ENCODE results near the gene PDE2A. TPM values are rescaled to one million over a fixed set of nuclear protein-coding genes. Genes with fewer than 3 reads are reported as not detected.

PDE2A gene
- polyA plus RNA-seq, 1 donor (not counting 4 experiments of a cell fraction or from before 2014, with no cell fraction given) = 0.38 TPM

GRCh38 chr11:72693271-72693968, 19.2 kb upstream of the PDE2A start:
- Histone ChIP-seq H3K9me1 (ENCODE audit: control insufficient read depth, extremely low read depth, insufficient read depth, low read length) (no peaks in the 10 kb centered on the region), H3K36me3 (ENCODE audit: control insufficient read depth in 2 of 2, extremely low read depth in 1 of 2, insufficient read depth in 2 of 2, low read length in 2 of 2) (peaks cover 55 to 56% of the 10 kb centered on the region in 2 experiments), H3K79me2 (ENCODE audit: control insufficient read depth, insufficient read depth, low read length) (no peaks in the 10 kb centered on the region), H3K27me3 (ENCODE audit: control insufficient read depth, extremely low read depth, insufficient read depth, low read length) (no peaks in the 10 kb centered on the region), H3K4me3 (ENCODE audit: control insufficient read depth in 2 of 3, extremely low read depth in 1 of 3, insufficient read depth in 2 of 3, low read depth in 1 of 3, low read length in 3 of 3) (no peak overlapping the region), H2AFZ (ENCODE audit: control insufficient read depth, low read length) (no peak overlapping the region), H4K20me1 (ENCODE audit: control insufficient read depth, extremely low read depth, insufficient read depth, low read length) (no peaks in the 10 kb centered on the region), H3K9me3 (ENCODE audit: control insufficient read depth, low read depth, low read length) (no peaks in the 10 kb centered on the region), H3K9ac (ENCODE audit: control insufficient read depth, extremely low read depth, insufficient read depth, low read length) (no peak overlapping the region), H3K4me1 (ENCODE audit: control insufficient read depth, extremely low read depth, insufficient read depth, low read length) (no peaks in the 10 kb centered on the region), H3K27ac (ENCODE audit: control insufficient read depth, insufficient read depth, low read length) (no peak overlapping the region), H3K4me2 (ENCODE audit: control insufficient read depth, extremely low read depth, insufficient read depth, low read depth, low read length) (no peak overlapping the region)
- FAIRE-seq (no peak), DNase-seq (ENCODE audit: low read depth, low spot score) (no peak)
- dilution Hi-C loops (cut with MboI; ENCODE audit: extremely low pct_ligation_motif_present, low sequenced_read_pairs) = no loop called here
- no peak for TF ChIP-seq EZH2 (IDR thresholded peaks at IDR 0.05; ENCODE audit: low read length)
- TF ChIP-seq CTCF (optimal IDR thresholded peaks at IDR 0.05 in 1 of 3, IDR thresholded peaks at IDR 0.05 in 1 of 3, conservative IDR thresholded peaks at IDR 0.05 in 1 of 3; ENCODE audit: extremely low read depth in 1 of 3, insufficient read depth in 2 of 3, low read length in 3 of 3) = peak in 1 of 3 experiments; percentile 50

- no peaks in the 10 kb centered on the region for H3K27me3 ChIP-seq (ENCODE audit: control insufficient read depth, extremely low read depth, insufficient read depth, low read length)
- H3K36me3 ChIP-seq (ENCODE audit: control insufficient read depth in 2 of 2, extremely low read depth in 1 of 2, insufficient read depth in 2 of 2, low read length in 2 of 2) = peaks cover 51 to 56% of the 10 kb centered on the region in 2 experiments
- H3K9ac ChIP-seq (ENCODE audit: control insufficient read depth, extremely low read depth, insufficient read depth, low read length) = no peak overlapping the region
- H4K20me1 ChIP-seq (ENCODE audit: control insufficient read depth, extremely low read depth, insufficient read depth, low read length) = no peaks in the 10 kb centered on the region
- no peaks in the 10 kb centered on the region for H3K4me1 ChIP-seq (ENCODE audit: control insufficient read depth, extremely low read depth, insufficient read depth, low read length)
- H3K9me3 ChIP-seq (ENCODE audit: control insufficient read depth, low read depth, low read length) = no peaks in the 10 kb centered on the region
- DNase-seq (ENCODE audit: low read depth, low spot score) = no peak
- H3K27ac ChIP-seq (ENCODE audit: control insufficient read depth, insufficient read depth, low read length) = no peak overlapping the region
- no peak for FAIRE-seq
- no peak overlapping the region for H3K4me2 ChIP-seq (ENCODE audit: control insufficient read depth, extremely low read depth, insufficient read depth, low read depth, low read length)
- TF ChIP-seq CTCF (optimal IDR thresholded peaks at IDR 0.05 in 1 of 3, IDR thresholded peaks at IDR 0.05 in 1 of 3, conservative IDR thresholded peaks at IDR 0.05 in 1 of 3; ENCODE audit: extremely low read depth in 1 of 3, insufficient read depth in 2 of 3, low read length in 3 of 3) (no peak), EZH2 (IDR thresholded peaks at IDR 0.05; ENCODE audit: low read length) (no peak)
- no peak overlapping the region for H2AFZ ChIP-seq (ENCODE audit: control insufficient read depth, low read length)
- no peaks in the 10 kb centered on the region for H3K9me1 ChIP-seq (ENCODE audit: control insufficient read depth, extremely low read depth, insufficient read depth, low read length)
- no peaks in the 10 kb centered on the region for H3K79me2 ChIP-seq (ENCODE audit: control insufficient read depth, insufficient read depth, low read length)
- H3K4me3 ChIP-seq (ENCODE audit: control insufficient read depth in 2 of 3, extremely low read depth in 1 of 3, insufficient read depth in 2 of 3, low read depth in 1 of 3, low read length in 3 of 3) = no peak overlapping the region
- dilution Hi-C loops (cut with MboI; ENCODE audit: extremely low pct_ligation_motif_present, low sequenced_read_pairs) = no loop called here
Observed at GRCh38 chr11:72692498-72693237, 18.4 kb upstream of the PDE2A start.
